ENCODE data around the gene MYLK2.

The MYLK2 gene

DNA sequence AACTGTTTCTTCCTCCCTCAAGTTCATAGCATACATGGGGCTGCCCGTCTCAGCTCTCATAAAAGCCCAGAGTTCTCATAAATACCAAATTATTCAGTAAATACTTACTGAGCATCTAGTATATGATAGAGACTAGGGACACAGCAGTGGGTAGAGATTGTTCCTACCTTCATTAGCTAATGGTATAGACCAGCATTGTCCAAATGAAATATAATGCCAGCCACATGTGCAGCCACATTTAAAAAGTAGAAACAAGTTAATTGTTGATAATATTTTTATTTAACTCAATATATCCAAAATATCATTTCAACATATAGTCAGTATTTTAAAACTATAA lies 52.4 kb downstream of the MYLK2 start:
- no peak for DNase-seq (ENCODE audit: low read depth)

DNA sequence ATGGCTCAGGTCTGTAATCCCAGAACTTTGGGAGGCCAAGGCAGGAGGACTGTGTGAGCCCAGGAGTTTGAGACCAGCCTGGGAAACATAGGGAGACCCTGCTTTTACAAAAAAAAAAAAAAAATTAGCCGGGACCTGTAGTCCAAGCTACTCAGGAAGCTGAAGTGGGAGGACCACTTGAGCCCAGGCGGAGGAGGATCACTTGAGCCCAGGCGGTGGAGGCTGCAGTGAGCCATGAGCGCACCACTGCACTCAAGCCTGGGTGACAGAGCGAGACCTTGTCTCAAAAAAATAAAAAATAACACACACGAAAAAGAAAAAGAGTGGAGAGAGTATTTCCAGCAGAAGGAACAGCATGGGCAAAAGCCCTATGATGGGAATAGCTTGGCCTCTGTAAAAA lies 53.2 kb downstream of the MYLK2 start:
- DNase-seq (ENCODE audit: low read depth): no peak

DNA sequence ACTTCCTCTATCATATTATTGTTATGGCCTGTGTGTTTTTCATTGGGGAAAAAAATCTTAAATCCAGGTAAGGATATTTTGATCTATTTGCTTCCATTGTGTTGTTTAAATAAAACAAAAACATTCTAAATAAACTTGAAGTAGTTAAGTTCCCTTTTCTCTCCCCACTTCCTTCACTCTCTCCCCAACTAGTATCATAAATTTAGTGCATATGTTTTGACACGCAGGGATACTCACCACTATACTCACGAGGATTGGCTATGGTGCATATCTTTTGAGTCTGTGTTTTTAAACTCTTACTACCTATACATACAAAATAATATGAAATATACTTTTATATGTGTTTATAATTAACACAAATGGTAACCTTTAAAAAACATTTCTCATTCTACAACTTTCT lies 56.5 kb downstream of the MYLK2 start:
- DNase-seq (ENCODE audit: low read depth): no peak

DNA sequence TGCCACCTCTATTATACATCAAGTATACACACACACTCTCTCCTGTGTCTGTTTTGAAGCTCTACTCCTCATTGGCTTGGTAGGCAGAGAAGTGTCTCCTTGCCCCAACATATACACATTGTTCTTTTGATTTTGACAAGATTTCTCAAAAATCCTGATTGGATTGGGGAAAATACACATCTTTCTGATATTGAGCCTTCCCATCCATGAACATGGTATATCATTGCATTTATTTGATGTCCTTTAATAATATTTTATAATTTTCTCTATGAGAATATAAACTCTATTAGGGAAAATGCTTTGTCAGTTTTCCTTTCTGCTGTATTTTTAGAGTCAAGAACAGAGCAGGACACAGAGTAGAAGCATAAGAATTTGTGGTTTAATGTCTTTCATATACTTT lies 58.5 kb downstream of the MYLK2 start:
- no peak for DNase-seq (ENCODE audit: low read depth)

DNA sequence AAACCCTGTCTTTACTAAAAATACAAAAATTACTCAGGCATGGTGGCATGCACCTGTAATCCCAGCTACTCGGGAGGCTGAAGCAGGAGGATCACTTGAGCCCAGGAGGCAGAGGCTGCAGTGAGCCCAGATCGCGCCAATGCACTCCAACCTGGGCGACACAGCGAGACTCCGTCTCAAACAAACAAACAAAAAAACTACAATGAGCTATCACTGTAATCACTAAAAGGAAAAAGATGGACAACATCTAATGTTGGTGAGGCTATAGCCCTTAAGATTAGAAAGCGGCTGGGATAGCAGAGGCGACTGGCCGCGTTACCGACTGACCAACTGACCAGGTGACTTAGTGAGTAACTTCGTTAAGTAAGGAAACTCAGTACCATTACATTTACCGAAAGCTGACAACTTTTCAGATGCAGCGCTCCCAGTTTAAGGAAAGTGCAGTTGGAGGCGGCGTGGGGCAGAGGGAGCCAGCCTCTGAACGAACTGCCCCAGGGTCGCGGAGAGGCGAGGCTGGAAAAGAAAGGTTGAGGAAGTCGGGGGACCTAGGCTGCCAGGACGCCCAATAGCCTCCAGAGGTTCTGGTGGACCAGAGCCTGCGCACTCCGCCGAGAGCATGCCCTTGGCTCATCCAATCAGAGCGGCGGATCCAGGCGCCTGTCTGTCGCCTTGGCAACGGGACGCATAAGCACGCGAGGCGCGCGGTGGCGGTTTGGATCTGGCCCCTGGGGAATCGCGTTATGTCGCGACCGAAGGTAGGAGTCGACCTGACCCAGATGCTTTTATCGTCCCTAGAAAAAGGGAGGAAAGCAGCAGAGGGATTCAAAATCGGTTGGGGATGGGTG lies 60.2 kb downstream of the MYLK2 start:
- DNase-seq (ENCODE audit: low read depth): peak; percentile 72

DNA sequence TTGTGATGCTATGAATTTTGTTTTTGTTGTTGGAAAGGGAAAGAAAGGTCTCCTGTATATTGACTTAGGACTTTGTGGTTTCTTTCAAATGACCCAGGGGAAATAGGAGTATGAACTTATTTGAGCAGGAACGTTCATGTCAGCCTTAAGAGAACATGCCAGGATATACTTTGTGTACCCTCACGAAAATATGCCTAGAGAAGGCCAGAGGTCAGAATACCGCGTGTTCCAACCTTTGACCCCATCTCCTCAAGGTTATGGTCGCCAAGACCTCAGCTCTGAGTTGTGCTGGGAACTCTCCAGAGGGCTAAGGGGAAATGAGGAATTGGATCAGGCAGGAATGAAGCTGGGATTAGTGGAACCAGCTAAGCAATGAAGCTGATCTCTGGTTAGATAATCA lies 62.8 kb downstream of the MYLK2 start:
- no peak for DNase-seq (ENCODE audit: low read depth)

GRCh38 chr20:31883829-31884228 lies 64.7 kb downstream of the MYLK2 start:
- no peak for DNase-seq (ENCODE audit: low read depth)
